Activated CD4-positive, alpha-beta T cell treated with anti-CD3 and anti-CD28 coated beads, Interleukin-2, amount 10 ng/mL, durations not matched to agents 7 days and 5 days (primary cell): ENCODE data around the gene KCNB1. TPM values are rescaled to one million over a fixed set of nuclear protein-coding genes. Genes with fewer than 3 reads are reported as not detected.

Source experiments
- CTCF ChIA-PET: fragments of 350-600 bp; sonication (Branson Sonifier 250); formaldehyde crosslinking; loops from one replicate; lab custom pipeline; 2021; ENCODE audit warnings: antibody characterized with exemption; lab: Charles Lee
- POLR2A ChIA-PET: fragments of 350-600 bp; sonication (Branson Sonifier 250); formaldehyde crosslinking; loops from one replicate; lab custom pipeline; 2021; ENCODE audit warnings: antibody characterized with exemption; lab: Charles Lee
- DNase-seq: peaks from one replicate; pipeline ENCODE4 v3.0.0-alpha.2; 2020
- H3K27ac Mint-ChIP-seq: one replicate; pipeline ENCODE4 v1.8.0; 2021; ENCODE audit warnings: mild to moderate bottlenecking, moderate library complexity, mixed read lengths
- H3K27me3 Mint-ChIP-seq: one replicate; pipeline ENCODE4 v1.8.0; 2021; ENCODE audit warnings: mixed read lengths
- H3K36me3 Mint-ChIP-seq: one replicate; pipeline ENCODE4 v1.8.0; 2021; ENCODE audit warnings: low read depth, mixed read lengths
- H3K4me1 Mint-ChIP-seq: one replicate; pipeline ENCODE4 v1.8.0; 2021; ENCODE audit warnings: mixed read lengths
- H3K4me3 Mint-ChIP-seq: one replicate; pipeline ENCODE4 v1.8.0; 2021; ENCODE audit warnings: mild to moderate bottlenecking, moderate library complexity, mixed read lengths
- H3K9me3 Mint-ChIP-seq: one replicate; pipeline ENCODE4 v1.8.0; 2021; ENCODE audit warnings: mixed read lengths
- total RNA-seq, 2 experiments: library from RNA; stranded (reverse); gene quantifications; one replicate each; pipeline ENCODE4 v1.2.3, GENCODE V29; 2021

The KCNB1 gene
- under 1 TPM in 1 of 2 experiments, not detected in 1; 0.07 TPM for total RNA-seq

DNA sequence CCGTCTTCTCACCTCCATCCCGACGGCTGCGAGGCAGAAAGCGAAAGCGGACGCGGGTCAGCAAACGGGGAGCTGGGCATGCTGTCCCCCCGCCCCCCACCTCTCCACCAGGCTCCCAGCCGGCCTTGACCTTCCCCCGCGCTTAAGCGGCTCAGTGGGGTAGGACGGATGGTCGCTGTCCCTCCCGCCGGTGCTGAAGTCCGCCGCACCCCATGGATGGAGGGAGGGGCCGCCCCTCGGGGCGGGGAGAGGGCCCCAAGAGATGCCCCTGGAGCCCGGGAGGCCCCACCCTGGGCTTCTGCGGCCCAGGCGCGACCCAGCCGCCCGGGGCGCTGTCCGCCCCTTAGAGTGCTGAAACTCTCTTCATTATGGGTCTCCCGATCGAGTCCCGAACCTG, at the start of gene KCNB1:
TSS of gene KCNB1 (minus strand) at position 48 of the 397 bp plus-strand sequence. CDS start 188 bp downstream, outside the sequence.
- ChIA-PET CTCF (interaction anchor here (1.0 to 1.5 kb wide), 2 partner anchors 97 to 103 kb away, joined by 3 read pairs; no protein-coding TSS in a partner anchor), POLR2A (interaction anchor here (0.6 kb wide), 1 partner anchor 152 kb away, joined by 5 read pairs; no protein-coding TSS in a partner anchor)

DNA sequence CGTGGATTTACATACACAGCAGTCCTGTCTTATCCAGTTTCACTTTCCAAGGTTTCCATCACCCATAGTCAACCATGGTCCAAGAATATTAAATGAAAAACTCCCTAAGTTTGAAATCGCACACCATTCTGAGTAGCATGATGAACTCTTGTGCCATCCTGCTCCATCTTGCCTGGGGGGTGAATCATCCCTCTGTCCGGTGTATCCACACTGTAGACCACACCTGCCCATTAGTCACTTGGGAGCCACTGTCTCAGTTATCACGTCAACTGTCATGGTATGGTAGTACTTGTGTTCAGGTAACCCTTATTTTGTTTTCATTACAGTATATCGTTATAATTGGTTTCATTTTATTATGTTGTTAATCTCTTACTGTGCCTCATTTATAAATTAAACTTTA, 47.0 kb upstream of the KCNB1 start:
- Mint-ChIP-seq H3K36me3 (no peaks in the 10 kb centered on the region), H3K4me3 (no peak overlapping the region), H3K27ac (no peak overlapping the region), H3K27me3 (peaks cover 21% of the 10 kb centered on the region), H3K4me1 (peaks cover 6% of the 10 kb centered on the region), H3K9me3 (peaks cover 8% of the 10 kb centered on the region)
- POLR2A ChIA-PET = no interaction called here
- DNase-seq = no peak
- CTCF ChIA-PET = interaction anchor here (0.7 kb wide), 1 partner anchor 11 kb away, joined by 4 read pairs; no protein-coding TSS in a partner anchor

More for the DNA sequence above, at the start of gene KCNB1:
- H3K4me3 Mint-ChIP-seq = no peak within 1 kb of the TSS
- peaks cover 2% of the 10 kb centered on the region for H3K36me3 Mint-ChIP-seq
- H3K27me3 Mint-ChIP-seq = peaks cover 57% of the 10 kb centered on the region
- H3K4me1 Mint-ChIP-seq = peaks cover 4% of the 10 kb centered on the region
- DNase-seq = peak; percentile 54
- no peaks in the 10 kb centered on the region for H3K9me3 Mint-ChIP-seq
- no peak within 1 kb of the TSS for H3K27ac Mint-ChIP-seq

DNA sequence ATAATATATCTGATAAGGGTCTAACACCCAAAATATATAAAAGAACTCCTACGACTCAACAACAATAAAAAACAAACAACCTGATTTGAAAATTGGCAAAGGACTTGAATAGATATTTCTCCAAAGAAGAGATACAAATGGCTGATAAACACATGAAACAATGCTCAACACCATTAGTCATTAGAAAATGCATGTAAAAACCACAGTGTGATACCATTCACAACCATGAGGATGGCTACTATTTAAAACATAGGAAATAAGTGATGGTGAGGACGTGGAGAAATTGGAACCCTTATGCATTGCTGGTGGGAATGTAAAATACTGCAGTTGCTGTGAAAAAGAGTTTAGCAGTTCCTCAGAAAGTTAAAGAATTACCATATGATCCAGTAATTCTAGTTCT, 44.1 kb upstream of the KCNB1 start:
- no peak for DNase-seq
- no peaks in the 10 kb centered on the region for H3K36me3 Mint-ChIP-seq
- ChIA-PET POLR2A (no interaction called here), CTCF (no interaction called here)
- H3K4me1 Mint-ChIP-seq = no peaks in the 10 kb centered on the region
- H3K27ac Mint-ChIP-seq = no peak overlapping the region
- no peak overlapping the region for H3K4me3 Mint-ChIP-seq
- peaks cover 17% of the 10 kb centered on the region for H3K27me3 Mint-ChIP-seq
- peaks cover 8% of the 10 kb centered on the region for H3K9me3 Mint-ChIP-seq

DNA sequence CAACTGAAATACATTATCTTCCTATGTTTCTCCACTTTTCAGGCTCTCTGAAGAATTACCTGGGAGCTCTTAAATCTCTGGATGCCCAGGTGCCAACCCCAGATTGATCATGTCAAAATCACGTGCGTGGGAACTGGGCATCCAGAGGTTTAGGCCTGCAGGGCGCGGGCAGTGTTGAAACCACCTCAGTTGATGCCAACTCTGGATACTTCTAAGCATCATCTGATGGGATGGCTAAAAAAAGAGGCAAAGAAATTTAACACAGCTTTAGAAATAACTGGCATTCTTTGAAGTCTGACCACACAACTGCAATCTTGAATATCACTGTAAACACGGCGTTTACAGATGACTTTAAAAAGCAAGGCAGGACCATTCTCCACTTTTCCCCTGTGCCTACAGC, 43.6 kb upstream of the KCNB1 start:
- H3K27me3 Mint-ChIP-seq = peaks cover 15% of the 10 kb centered on the region
- no peak for DNase-seq
- no peak overlapping the region for H3K4me3 Mint-ChIP-seq
- peaks cover 8% of the 10 kb centered on the region for H3K9me3 Mint-ChIP-seq
- H3K36me3 Mint-ChIP-seq = no peaks in the 10 kb centered on the region
- ChIA-PET CTCF (interaction anchor here (0.8 to 0.9 kb wide), 3 partner anchors 9 to 17 kb away, joined by 3 to 4 read pairs (median 3); no protein-coding TSS in a partner anchor), POLR2A (no interaction called here)
- no peak overlapping the region for H3K27ac Mint-ChIP-seq
- H3K4me1 Mint-ChIP-seq = no peaks in the 10 kb centered on the region

DNA sequence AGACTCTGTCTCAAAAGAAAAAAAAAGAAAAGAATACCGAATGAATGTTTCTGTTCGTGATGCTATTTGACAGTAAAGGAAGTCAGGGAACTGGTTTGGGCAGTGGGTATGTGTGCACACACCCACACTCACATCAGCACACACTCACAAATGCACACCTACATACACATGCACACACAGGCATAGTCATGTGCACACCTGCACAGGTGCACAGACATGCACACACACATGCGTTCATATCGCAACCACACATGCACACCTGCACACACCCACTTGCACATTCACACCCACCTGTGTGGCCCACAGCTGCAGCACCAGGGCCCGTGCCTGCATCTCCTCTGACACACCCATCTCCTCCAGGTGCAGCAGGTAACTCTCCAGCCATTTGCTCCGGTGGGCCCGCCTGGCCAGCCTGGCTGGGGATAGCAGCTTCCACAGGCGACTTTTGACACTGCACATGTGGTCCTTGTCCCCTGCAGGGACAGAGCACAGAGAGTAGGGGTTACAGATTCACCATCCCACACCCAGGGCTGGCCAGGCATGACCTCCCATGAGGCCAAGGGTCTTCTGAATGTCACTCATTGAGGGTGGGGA, 41.4 kb upstream of the KCNB1 start:
- H3K36me3 Mint-ChIP-seq = no peaks in the 10 kb centered on the region
- ChIA-PET POLR2A (no interaction called here), CTCF (no interaction called here)
- H3K9me3 Mint-ChIP-seq = peaks cover 8% of the 10 kb centered on the region
- no peak overlapping the region for H3K27ac Mint-ChIP-seq
- H3K4me3 Mint-ChIP-seq = no peak overlapping the region
- peaks cover 8% of the 10 kb centered on the region for H3K27me3 Mint-ChIP-seq
- H3K4me1 Mint-ChIP-seq = no peaks in the 10 kb centered on the region
- no peak for DNase-seq

DNA sequence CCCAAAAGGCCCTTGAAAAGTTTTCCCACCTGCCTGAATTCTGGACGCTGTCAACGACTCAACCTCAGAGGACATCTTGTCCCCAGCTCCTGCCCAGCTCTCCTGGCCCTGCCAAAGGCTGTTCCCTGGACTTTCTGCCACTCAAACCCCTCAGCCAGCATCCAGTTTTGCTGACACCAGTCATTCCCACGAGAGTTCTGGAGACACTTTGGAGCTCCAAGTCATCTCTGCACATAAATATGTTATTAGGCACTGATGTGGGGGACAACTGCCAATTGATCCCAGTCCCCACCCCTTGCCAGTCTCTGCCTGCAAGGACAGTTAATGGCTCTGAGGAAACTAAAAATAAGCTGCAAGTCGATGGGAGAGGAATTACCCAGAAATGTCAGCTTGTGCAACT, 38.9 kb upstream of the KCNB1 start:
- Mint-ChIP-seq H3K4me3 (no peak overlapping the region), H3K36me3 (no peaks in the 10 kb centered on the region), H3K4me1 (no peaks in the 10 kb centered on the region), H3K27ac (no peak overlapping the region), H3K27me3 (peaks cover 5% of the 10 kb centered on the region), H3K9me3 (peaks cover 8% of the 10 kb centered on the region)
- ChIA-PET CTCF (interaction anchor here (1.1 to 1.7 kb wide), 4 partner anchors 13 to 187 kb away, joined by 3 to 5 read pairs (median 4); no protein-coding TSS in a partner anchor), POLR2A (no interaction called here)
- no peak for DNase-seq

DNA sequence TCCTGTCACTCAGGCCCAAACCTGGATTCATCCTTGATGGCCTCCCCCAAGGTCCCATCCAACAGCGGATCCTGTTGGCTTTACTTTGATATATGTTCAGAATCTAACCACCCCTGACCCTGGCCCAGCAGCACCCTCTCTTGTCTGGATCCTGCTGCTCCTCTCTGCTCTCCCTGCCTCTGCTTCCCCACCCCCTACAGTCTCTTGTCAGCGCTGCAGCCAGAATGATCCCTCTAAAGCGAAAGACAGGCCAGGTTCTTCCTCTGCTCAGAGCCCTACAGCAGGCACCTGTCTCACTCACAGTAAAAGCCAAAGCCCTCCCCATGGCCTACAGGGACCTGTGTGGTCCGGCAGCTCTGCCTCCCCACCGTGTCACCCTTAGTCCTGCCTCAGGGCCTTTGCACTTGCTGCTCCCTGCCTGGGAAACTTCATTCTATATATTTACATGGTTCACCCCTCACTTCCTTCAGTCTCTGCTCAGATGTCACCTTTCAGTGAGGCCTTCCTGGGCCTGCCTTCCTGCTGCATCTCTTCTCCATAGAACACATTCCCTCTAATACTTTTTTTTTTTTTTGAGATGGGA, 37.4 kb upstream of the KCNB1 start:
- H3K27ac Mint-ChIP-seq = no peak overlapping the region
- CTCF ChIA-PET = interaction anchor here (1.2 kb wide), 1 partner anchor 166 kb away, joined by 8 read pairs; no protein-coding TSS in a partner anchor
- POLR2A ChIA-PET = no interaction called here
- no peak for DNase-seq
- H3K4me3 Mint-ChIP-seq = no peak overlapping the region
- peaks cover 3% of the 10 kb centered on the region for H3K27me3 Mint-ChIP-seq
- H3K4me1 Mint-ChIP-seq = no peaks in the 10 kb centered on the region
- H3K36me3 Mint-ChIP-seq = no peaks in the 10 kb centered on the region
- peaks cover 4% of the 10 kb centered on the region for H3K9me3 Mint-ChIP-seq

DNA sequence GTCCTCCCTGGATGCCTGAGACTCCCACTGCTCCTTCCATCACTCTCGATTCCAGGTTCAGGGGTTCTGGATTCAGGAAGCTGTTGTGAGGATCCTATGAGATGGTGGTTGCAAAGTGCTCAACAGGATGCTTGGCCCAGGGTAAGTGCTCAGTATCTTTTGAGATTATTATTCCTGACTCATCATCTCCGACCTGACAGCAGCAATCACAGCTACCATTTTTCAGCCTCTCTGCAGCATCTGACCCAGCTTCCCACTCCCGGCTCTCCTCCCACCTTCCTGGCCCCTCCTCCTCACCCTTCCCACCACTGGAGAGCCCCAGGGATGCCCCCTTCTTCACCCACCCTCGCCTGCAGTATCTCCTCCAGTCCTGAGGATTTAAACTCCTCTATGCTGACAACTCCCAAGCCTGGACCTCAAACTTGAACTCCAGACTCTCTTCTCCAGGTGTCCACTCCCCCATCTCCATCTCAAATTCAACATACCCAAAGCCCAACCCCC, 36.8 kb upstream of the KCNB1 start:
- Mint-ChIP-seq H3K27ac (no peak overlapping the region), H3K27me3 (peaks cover 3% of the 10 kb centered on the region), H3K4me3 (no peak overlapping the region), H3K36me3 (no peaks in the 10 kb centered on the region), H3K4me1 (no peaks in the 10 kb centered on the region), H3K9me3 (no peaks in the 10 kb centered on the region)
- no peak for DNase-seq
- POLR2A ChIA-PET = no interaction called here
- CTCF ChIA-PET = interaction anchor here (0.6 kb wide), 1 partner anchor 110 kb away, joined by 4 read pairs; no protein-coding TSS in a partner anchor

DNA sequence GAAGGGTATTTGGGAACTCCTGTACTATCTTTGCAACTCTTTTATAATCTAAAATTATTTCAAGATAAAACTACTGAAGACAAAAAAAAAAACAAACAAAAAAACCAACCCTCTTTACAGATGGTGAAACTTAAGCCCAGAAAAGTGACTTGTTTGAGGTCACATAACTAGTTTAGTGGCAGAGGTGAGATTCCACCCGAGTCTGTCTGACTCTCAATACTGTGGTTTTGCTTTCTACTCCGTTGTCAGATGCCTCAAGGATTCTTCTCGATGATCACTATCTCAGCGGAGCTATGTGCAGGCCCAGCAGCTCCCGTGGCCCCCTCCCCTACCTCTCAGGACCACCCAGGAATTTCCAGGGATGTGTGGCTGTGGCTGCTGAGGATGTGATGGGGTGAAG, 36.1 kb upstream of the KCNB1 start:
- H3K36me3 Mint-ChIP-seq = no peaks in the 10 kb centered on the region
- no peaks in the 10 kb centered on the region for H3K9me3 Mint-ChIP-seq
- no peaks in the 10 kb centered on the region for H3K4me1 Mint-ChIP-seq
- no peak overlapping the region for H3K27ac Mint-ChIP-seq
- no peak overlapping the region for H3K4me3 Mint-ChIP-seq
- CTCF ChIA-PET = interaction anchor here (0.6 to 1.1 kb wide), 2 partner anchors 13 to 164 kb away, joined by 4 read pairs; no protein-coding TSS in a partner anchor
- POLR2A ChIA-PET = no interaction called here
- peaks cover 5% of the 10 kb centered on the region for H3K27me3 Mint-ChIP-seq
- no peak for DNase-seq

DNA sequence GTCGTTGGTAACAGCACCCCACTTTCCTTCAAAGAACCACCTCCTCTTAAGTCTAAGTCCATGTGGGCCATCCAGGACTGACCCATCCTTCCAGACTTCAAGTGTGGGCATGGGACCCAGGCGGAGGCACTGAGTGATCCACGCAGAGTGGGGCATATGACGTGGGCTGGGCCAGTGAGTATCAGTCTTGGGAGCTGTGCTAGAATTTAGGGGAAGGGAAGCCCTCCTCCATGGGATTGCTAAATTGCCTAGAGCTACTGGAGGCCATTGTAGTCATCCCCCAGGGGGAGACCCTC, 35.3 kb upstream of the KCNB1 start:
- DNase-seq = no peak
- no peak overlapping the region for H3K4me3 Mint-ChIP-seq
- CTCF ChIA-PET = interaction anchor here (1.1 to 2.0 kb wide), 3 partner anchors 13 to 183 kb away, joined by 3 to 5 read pairs (median 4); no protein-coding TSS in a partner anchor
- POLR2A ChIA-PET = no interaction called here
- H3K27me3 Mint-ChIP-seq = peaks cover 5% of the 10 kb centered on the region
- H3K27ac Mint-ChIP-seq = no peak overlapping the region
- no peaks in the 10 kb centered on the region for H3K36me3 Mint-ChIP-seq
- no peaks in the 10 kb centered on the region for H3K9me3 Mint-ChIP-seq
- no peaks in the 10 kb centered on the region for H3K4me1 Mint-ChIP-seq

DNA sequence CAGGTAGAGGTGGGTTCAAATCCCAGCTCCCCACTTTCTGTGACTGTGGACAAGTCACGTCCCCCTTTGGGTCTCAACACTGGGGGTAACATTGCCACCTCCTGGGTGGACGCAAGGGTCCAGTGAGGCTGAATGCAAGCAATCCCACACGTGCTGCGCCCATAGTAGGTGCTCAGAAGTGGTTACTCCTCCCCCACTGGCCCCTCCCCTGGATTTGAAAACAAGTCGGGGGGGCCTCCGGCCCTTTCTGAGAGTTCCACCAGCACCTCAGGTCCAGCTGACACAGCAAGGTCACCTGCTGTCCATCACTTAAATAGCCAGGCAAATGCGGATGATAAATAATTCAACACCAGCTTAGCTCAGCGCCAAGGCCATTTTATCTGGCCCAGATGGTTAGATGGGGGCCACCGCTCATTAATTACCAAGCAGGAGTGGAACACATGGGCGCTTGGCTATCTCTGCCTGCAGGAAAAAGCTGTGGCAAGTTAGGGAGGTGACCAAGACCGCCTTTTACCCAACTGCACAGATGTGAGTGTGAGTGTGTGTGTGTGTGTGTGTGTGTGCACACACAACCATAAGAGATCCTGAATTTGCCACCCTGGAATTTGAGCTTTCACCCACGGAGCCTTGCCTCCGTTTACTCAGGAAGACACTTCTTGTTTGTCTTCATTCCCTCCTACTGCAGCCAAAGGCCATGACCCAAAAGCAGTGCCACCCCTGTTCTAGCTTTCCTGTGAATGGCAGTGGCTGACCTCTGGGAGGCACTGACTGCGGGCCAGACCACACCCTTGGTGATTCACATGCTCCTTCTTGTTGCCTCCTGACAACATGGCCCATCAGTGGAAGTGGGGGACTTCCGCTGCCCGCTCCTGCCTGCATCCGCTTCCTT, 34.7 kb upstream of the KCNB1 start:
- H3K4me1 Mint-ChIP-seq = no peaks in the 10 kb centered on the region
- H3K4me3 Mint-ChIP-seq = no peak overlapping the region
- no peak for DNase-seq
- CTCF ChIA-PET = interaction anchor here (0.6 to 2.0 kb wide), 5 partner anchors 12 to 183 kb away, joined by 3 to 5 read pairs (median 3); no protein-coding TSS in a partner anchor
- no peaks in the 10 kb centered on the region for H3K36me3 Mint-ChIP-seq
- POLR2A ChIA-PET = no interaction called here
- no peaks in the 10 kb centered on the region for H3K9me3 Mint-ChIP-seq
- peaks cover 5% of the 10 kb centered on the region for H3K27me3 Mint-ChIP-seq
- no peak overlapping the region for H3K27ac Mint-ChIP-seq

DNA sequence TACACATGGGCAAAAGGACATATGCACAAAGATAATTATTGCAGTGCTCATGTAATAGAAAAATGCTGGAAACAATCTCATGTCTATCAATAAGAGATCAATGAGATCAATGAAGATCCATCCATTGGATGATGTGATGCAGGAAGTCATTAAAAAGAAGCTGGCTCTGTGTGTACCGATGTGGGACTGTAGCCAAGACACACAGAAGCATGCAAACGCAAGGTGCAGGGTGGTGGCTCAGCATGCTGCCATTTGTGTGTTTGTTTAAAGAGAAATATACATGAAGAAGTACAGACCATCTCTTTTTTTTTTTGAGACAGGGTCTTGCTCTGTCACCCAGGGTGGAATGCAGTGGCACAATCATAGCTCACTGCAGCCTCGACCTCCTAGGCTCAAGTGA, 33.1 kb upstream of the KCNB1 start:
- Mint-ChIP-seq H3K4me1 (no peaks in the 10 kb centered on the region), H3K4me3 (no peak overlapping the region), H3K9me3 (no peaks in the 10 kb centered on the region), H3K27ac (no peak overlapping the region), H3K27me3 (peaks cover 11% of the 10 kb centered on the region), H3K36me3 (no peaks in the 10 kb centered on the region)
- POLR2A ChIA-PET = no interaction called here
- CTCF ChIA-PET = interaction anchor here (0.6 to 1.4 kb wide), 4 partner anchors 26 to 96 kb away, joined by 3 to 4 read pairs (median 3); no protein-coding TSS in a partner anchor
- DNase-seq = no peak
